GM19328 (cell line): ENCODE measurements around the gene MED15.
"Not testable (repeated sequence)": the region's sequence is repeated elsewhere in the genome, so short reads cannot be mapped to it uniquely, and the experiment has no call there.

Source experiments
- ATAC-seq: cut with Tn5 transposase; IDR thresholded peaks from one replicate; pipeline ENCODE4 v1.9.1; 2021; ENCODE audit warnings: mild to moderate bottlenecking, moderate library complexity; ENCODE audit not compliant: unreplicated experiment

The MED15 gene

GRCh38 chr22:20507253-20508066, at the start of gene MED15:
MED15 (plus strand) TSS chr22:20507610; CDS start chr22:20507679, 69 bp downstream.
- peak; percentile 77 for ATAC-seq

GRCh38 chr22:20458530-20459151, 48.8 kb upstream of the MED15 start:
- no peak for ATAC-seq

- ATAC-seq = no peak
These were observed 48.3 kb upstream of the MED15 start for GRCh38 chr22:20459152-20459542.

GRCh38 chr22:20459862-20460261, 47.5 kb upstream of the MED15 start:
- ATAC-seq = no peak

- no peak for ATAC-seq
These were observed 43.9 kb upstream of the MED15 start for GRCh38 chr22:20463324-20464095.

- no peak for ATAC-seq
These were observed 43.3 kb upstream of the MED15 start for GRCh38 chr22:20464096-20464614.

GRCh38 chr22:20464912-20465758, 42.3 kb upstream of the MED15 start:
- no peak for ATAC-seq

GRCh38 chr22:20465759-20466077, 41.7 kb upstream of the MED15 start:
- no peak for ATAC-seq

- ATAC-seq = no peak
These were observed 40.6 kb upstream of the MED15 start for GRCh38 chr22:20466659-20467379.

GRCh38 chr22:20469110-20469868, 38.1 kb upstream of the MED15 start:
- no peak for ATAC-seq

GRCh38 chr22:20470525-20470924, 36.9 kb upstream of the MED15 start:
- not testable (repeated sequence) for ATAC-seq

GRCh38 chr22:20471126-20471833, 36.1 kb upstream of the MED15 start:
- no peak for ATAC-seq

GRCh38 chr22:20472629-20473442, 34.6 kb upstream of the MED15 start:
- ATAC-seq = no peak

GRCh38 chr22:20475115-20475436, 32.3 kb upstream of the MED15 start:
- no peak for ATAC-seq

- ATAC-seq = not testable (repeated sequence)
These were observed 31.8 kb upstream of the MED15 start for GRCh38 chr22:20475569-20475968.

- not testable (repeated sequence) for ATAC-seq
These were observed 29.4 kb upstream of the MED15 start for GRCh38 chr22:20478059-20478458.

GRCh38 chr22:20479612-20480196, 27.7 kb upstream of the MED15 start:
- no peak for ATAC-seq

- ATAC-seq = not testable (repeated sequence)
These were observed 24.3 kb upstream of the MED15 start for GRCh38 chr22:20483143-20483506.
